NCI-H146 treated with DMSO at 0.1 percent for 48 hours (cell line): Measurements from ENCODE around the gene MFSD2A.
"Not testable (repeated sequence)": the region's sequence is repeated elsewhere in the genome, so short reads cannot be mapped to it uniquely, and the experiment has no call there.

Experiments used
- DNase-seq: peaks from one replicate; lab custom pipeline; 2025; ENCODE audit not compliant: unreplicated experiment; lab: John Stamatoyannopoulos, UW

MFSD2A gene

GRCh38 chr1:39954870-39955546 lies at the start of gene MFSD2A:
TSS of gene MFSD2A (plus strand) at chr1:39955145. CDS start at chr1:39955293, 148 bp downstream.
- DNase-seq: peak; percentile 80

- no peak for DNase-seq
These were observed 49.8 kb upstream of the MFSD2A start for GRCh38 chr1:39905172-39905571.

- DNase-seq: no peak
These were observed 47.2 kb upstream of the MFSD2A start for GRCh38 chr1:39907528-39908453.

- no peak for DNase-seq
These were observed 46.4 kb upstream of the MFSD2A start for GRCh38 chr1:39908534-39908933.

GRCh38 chr1:39910263-39910662 lies 44.7 kb upstream of the MFSD2A start:
- DNase-seq: no peak

- not testable (repeated sequence) for DNase-seq
These were observed 41.8 kb upstream of the MFSD2A start for GRCh38 chr1:39913136-39913535.

GRCh38 chr1:39915499-39916129 lies 39.3 kb upstream of the MFSD2A start:
- DNase-seq: no peak

GRCh38 chr1:39917825-39918224 lies 37.1 kb upstream of the MFSD2A start:
- no peak for DNase-seq

GRCh38 chr1:39919545-39919944 lies 35.4 kb upstream of the MFSD2A start:
- peak; percentile 27 for DNase-seq

- peak; percentile 22 for DNase-seq
These were observed 32.7 kb upstream of the MFSD2A start for GRCh38 chr1:39922251-39922688.

GRCh38 chr1:39925721-39926342 lies 29.1 kb upstream of the MFSD2A start:
- no peak for DNase-seq

GRCh38 chr1:39926343-39926793 lies 28.6 kb upstream of the MFSD2A start:
- DNase-seq: no peak

- no peak for DNase-seq
These were observed 28.1 kb upstream of the MFSD2A start for GRCh38 chr1:39926820-39927219.

GRCh38 chr1:39927538-39927937 lies 27.4 kb upstream of the MFSD2A start:
- no peak for DNase-seq

GRCh38 chr1:39928809-39929587 lies 25.9 kb upstream of the MFSD2A start:
- no peak for DNase-seq

- no peak for DNase-seq
These were observed 20.7 kb upstream of the MFSD2A start for GRCh38 chr1:39933956-39934941.

- no peak for DNase-seq
These were observed 18.0 kb upstream of the MFSD2A start for GRCh38 chr1:39936724-39937491.

GRCh38 chr1:39938856-39939255 lies 16.1 kb upstream of the MFSD2A start:
- DNase-seq: no peak
